Measurements from ENCODE around the gene AQP3. TPM values are rescaled to one million over a fixed set of nuclear protein-coding genes. Genes with fewer than 3 reads are reported as not detected.

AQP3 gene
- total and polyA plus RNA-seq, 4 donors: 0.50 to 2.5 (median 1.3) TPM

DNA sequence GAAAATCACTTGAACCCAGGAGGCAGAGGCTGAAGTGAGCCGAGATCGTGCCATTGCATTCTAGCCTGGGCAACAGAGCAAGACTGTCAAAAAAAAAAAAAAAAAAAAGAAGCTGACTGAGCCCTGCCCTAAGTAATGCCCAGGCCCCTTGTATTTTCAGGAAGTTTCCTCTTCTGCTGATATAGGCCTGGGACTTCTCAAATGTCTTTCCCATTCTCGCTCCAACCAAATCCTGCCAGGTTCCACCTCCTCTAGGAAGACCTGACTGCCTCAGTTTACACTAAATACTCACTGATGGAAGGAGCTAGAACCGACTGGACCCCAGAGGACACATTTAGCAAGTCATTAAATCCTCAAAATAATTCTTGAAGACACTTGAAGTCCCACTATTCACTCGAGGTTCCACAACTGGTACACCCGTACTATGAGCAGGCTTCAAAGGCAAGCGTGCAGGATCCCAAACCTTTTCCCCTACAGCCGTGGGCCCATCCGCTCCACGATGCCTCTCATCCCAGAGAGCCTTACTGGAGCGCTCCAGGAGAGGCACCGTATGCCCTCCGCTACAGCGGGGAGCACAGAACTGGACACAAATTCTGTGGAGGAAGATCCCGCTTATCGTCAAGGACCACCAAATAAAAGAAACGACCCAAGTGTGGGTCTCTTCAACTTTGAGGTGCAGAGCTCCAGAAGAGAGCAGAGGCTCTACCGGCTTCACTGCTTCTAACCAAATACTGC, 25.7 kb upstream of the AQP3 start:
- peak overlapping the region; percentile 98 for H3K4me3 ChIP-seq (ENCODE audit: low read depth, low read length)
- H3K9me3 ChIP-seq (ENCODE audit: control insufficient read depth, insufficient read depth, low read length): no peaks in the 10 kb centered on the region
- H3K27me3 ChIP-seq (ENCODE audit: control insufficient read depth, insufficient read depth, low read length): no peaks in the 10 kb centered on the region
- DNase-seq (ENCODE audit: low read depth in 4 of 6, low spot score in 6 of 6): no peak
- peaks cover 20% of the 10 kb centered on the region for H3K4me1 ChIP-seq (ENCODE audit: control insufficient read depth, insufficient read depth, low read length)
- peaks cover 36% of the 10 kb centered on the region for H3K36me3 ChIP-seq (ENCODE audit: control insufficient read depth, insufficient read depth, low read length)
- 15% methylated on average over 18 of the region's 18 CpGs for WGBS (ENCODE audit: insufficient coverage)
- no peak overlapping the region for H3K27ac ChIP-seq (ENCODE audit: low read depth, low read length)

DNA sequence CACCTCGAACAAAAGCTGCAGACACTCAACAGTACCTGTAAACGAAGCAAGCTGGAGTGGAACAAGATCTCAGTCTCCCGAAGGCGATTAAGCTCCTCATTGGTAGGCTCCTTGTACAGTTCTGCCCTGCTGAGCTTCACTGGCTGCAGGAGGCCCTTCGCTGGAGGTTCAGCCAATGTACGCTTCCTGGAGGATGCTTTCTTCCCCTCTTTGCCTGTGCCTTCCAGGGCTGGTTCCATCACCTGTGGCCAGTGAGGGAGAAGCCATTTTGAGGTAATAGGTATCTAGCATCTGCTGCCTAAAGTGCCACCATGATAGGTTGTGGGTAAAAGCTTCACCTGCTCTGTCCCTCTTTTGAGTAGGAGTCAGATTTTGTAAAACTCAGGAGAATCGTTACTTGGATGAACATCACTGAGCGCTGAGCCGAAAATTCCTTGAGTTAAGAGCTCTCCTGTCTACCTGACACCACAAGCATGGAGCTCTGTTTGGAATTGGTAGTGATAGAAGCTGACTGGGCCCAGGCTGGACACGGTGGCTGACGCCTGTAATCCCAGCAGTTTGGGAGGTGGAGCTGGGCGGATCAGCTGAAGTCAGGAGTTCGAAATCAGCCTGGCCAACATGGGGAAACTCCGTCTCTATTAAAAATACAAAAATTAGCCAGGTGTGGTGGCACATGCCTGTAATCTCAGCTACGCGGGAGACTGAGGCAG, 24.9 kb upstream of the AQP3 start:
- H3K36me3 ChIP-seq (ENCODE audit: control insufficient read depth, insufficient read depth, low read length): peaks cover 43% of the 10 kb centered on the region
- no peaks in the 10 kb centered on the region for H3K9me3 ChIP-seq (ENCODE audit: control insufficient read depth, insufficient read depth, low read length)
- H3K27me3 ChIP-seq (ENCODE audit: control insufficient read depth, insufficient read depth, low read length): no peaks in the 10 kb centered on the region
- no peak for DNase-seq (ENCODE audit: low read depth in 4 of 6, low spot score in 6 of 6)
- WGBS (ENCODE audit: insufficient coverage): 96% methylated on average over 12 of the region's 16 CpGs
- H3K4me1 ChIP-seq (ENCODE audit: control insufficient read depth, insufficient read depth, low read length): peaks cover 20% of the 10 kb centered on the region
- H3K27ac ChIP-seq (ENCODE audit: low read depth, low read length): no peak overlapping the region
- H3K4me3 ChIP-seq (ENCODE audit: low read depth, low read length): no peak overlapping the region

DNA sequence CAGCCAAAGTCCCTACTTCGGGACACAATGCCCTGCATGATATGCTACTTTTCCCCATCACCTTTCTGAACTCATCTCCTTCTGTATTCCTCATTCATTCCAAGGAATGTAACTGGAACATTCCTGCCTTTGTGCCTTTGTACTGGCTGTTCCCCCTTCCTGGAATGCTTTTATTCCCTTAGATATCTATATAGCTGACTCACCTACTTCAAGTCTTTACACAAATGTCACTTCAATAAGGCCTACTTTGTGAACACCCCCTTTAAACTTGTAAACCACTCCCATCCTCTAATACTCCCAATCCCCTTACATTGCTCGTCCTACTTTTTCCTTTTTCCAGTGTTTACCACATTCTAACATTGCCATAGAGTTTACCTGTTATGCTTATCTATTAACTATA, 24.0 kb upstream of the AQP3 start:
- peaks cover 20% of the 10 kb centered on the region for H3K4me1 ChIP-seq (ENCODE audit: control insufficient read depth, insufficient read depth, low read length)
- H3K27me3 ChIP-seq (ENCODE audit: control insufficient read depth, insufficient read depth, low read length): no peaks in the 10 kb centered on the region
- no peak overlapping the region for H3K4me3 ChIP-seq (ENCODE audit: low read depth, low read length)
- H3K36me3 ChIP-seq (ENCODE audit: control insufficient read depth, insufficient read depth, low read length): peaks cover 53% of the 10 kb centered on the region
- no peak for DNase-seq (ENCODE audit: low read depth in 4 of 6, low spot score in 6 of 6)
- no peaks in the 10 kb centered on the region for H3K9me3 ChIP-seq (ENCODE audit: control insufficient read depth, insufficient read depth, low read length)
- no peak overlapping the region for H3K27ac ChIP-seq (ENCODE audit: low read depth, low read length)
- WGBS (ENCODE audit: insufficient coverage): 88% methylated on average over 1 of the region's 2 CpGs

DNA sequence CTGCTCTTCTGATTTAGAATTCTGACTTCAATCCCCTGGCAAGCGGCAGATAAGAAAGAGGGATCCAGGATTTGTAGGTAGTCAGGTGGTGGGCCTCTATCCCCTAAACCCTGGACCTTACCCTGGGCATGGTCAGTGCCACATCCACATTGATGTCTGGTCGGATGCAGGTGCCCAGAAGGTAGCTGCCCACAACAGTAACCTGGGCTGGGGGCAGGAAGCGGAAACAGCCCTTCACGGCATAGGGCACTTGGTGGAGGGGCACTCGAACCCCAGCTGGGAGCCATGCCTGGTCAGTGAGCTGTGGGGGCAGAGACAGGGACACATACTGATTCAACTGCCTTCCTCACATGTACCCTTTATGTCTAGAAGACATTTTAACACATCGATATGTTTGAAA, 22.5 kb upstream of the AQP3 start:
- WGBS (ENCODE audit: insufficient coverage): 96% methylated on average over 4 of the region's 6 CpGs
- no peak for DNase-seq (ENCODE audit: low read depth in 4 of 6, low spot score in 6 of 6)
- H3K4me3 ChIP-seq (ENCODE audit: low read depth, low read length): no peak overlapping the region
- H3K9me3 ChIP-seq (ENCODE audit: control insufficient read depth, insufficient read depth, low read length): no peaks in the 10 kb centered on the region
- H3K27ac ChIP-seq (ENCODE audit: low read depth, low read length): no peak overlapping the region
- no peaks in the 10 kb centered on the region for H3K27me3 ChIP-seq (ENCODE audit: control insufficient read depth, insufficient read depth, low read length)
- H3K36me3 ChIP-seq (ENCODE audit: control insufficient read depth, insufficient read depth, low read length): peaks cover 67% of the 10 kb centered on the region
- peaks cover 20% of the 10 kb centered on the region for H3K4me1 ChIP-seq (ENCODE audit: control insufficient read depth, insufficient read depth, low read length)

DNA sequence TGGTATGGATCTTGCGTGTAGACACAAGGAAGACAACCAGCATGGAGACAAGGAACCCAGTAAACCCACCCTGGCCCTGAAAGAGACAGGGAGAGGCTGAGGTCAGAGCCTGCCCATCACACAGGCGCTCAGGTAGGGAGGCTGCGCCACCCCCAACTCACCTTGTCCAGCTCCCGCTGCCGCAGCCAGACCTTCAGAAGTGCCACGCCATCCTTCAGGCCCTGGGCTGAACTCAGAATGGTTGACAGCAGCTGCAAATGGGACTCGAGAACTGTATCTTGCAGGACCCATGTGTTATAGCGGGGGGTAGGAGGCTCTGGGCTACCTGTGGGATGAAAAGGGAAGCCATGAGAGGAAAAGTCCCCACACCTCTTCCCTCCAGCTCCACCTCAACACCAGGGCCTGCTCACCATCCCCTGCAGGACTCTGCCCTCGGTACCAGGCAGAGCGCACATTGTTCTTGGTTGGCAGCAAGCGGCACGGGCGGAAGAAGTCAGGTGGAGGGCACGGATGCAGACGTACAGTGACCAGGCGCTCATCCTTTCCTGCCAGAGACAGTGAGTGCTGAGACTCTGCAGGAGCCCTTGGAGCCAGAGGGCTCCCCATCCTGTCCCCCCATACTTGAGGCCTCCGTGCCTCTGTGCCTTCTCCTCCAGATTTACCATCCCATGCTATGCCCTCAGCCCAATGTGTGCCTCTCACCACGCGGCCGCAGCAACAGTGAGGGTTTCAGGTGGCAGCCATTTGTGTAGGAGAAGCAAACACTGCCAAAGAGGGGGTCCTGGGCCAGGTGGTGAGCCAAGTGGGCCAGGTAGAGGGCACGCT, 21.6 kb upstream of the AQP3 start:
- no peak for DNase-seq (ENCODE audit: low read depth in 4 of 6, low spot score in 6 of 6)
- Histone ChIP-seq H3K27ac (ENCODE audit: low read depth, low read length) (no peak overlapping the region), H3K27me3 (ENCODE audit: control insufficient read depth, insufficient read depth, low read length) (no peaks in the 10 kb centered on the region), H3K9me3 (ENCODE audit: control insufficient read depth, insufficient read depth, low read length) (no peaks in the 10 kb centered on the region), H3K4me1 (ENCODE audit: control insufficient read depth, insufficient read depth, low read length) (peaks cover 16% of the 10 kb centered on the region), H3K4me3 (ENCODE audit: low read depth, low read length) (no peak overlapping the region), H3K36me3 (ENCODE audit: control insufficient read depth, insufficient read depth, low read length) (peaks cover 74% of the 10 kb centered on the region)
- whole genome bisulfite sequencing (ENCODE audit: insufficient coverage): 98% methylated on average over 17 of the region's 21 CpGs

DNA sequence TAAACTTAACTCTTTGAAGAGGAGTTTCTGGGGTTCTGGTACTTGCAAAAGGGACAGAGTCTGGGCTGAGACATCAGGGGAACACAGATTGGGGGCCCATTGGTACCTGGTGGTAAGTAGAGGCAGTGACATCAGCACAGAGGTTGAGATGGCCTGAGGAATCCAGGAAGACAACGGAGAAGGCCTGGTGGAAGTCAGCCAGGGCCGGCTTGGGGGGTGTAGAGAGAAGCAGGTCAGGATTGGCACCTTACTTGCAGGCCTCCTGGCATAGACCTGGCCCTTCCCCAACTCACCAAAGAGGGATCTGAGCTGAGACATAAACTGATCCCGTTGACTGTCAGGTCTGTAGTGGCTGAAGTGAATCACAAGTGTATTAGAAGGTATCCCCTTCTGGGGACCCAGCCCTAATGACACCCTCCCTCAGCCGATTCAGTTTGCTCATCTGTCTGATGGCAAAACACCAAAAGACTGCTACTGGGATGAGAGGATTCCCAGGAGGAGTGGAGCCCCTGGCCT, 20.9 kb upstream of the AQP3 start:
- Histone ChIP-seq H3K9me3 (ENCODE audit: control insufficient read depth, insufficient read depth, low read length) (no peaks in the 10 kb centered on the region), H3K4me1 (ENCODE audit: control insufficient read depth, insufficient read depth, low read length) (peaks cover 13% of the 10 kb centered on the region), H3K27ac (ENCODE audit: low read depth, low read length) (no peak overlapping the region), H3K27me3 (ENCODE audit: control insufficient read depth, insufficient read depth, low read length) (no peaks in the 10 kb centered on the region), H3K36me3 (ENCODE audit: control insufficient read depth, insufficient read depth, low read length) (peaks cover 81% of the 10 kb centered on the region), H3K4me3 (ENCODE audit: low read depth, low read length) (no peak overlapping the region)
- 100% methylated on average over 2 of the region's 4 CpGs for WGBS (ENCODE audit: insufficient coverage)
- DNase-seq (ENCODE audit: low read depth in 4 of 6, low spot score in 6 of 6): peak in 1 of 6 donors; percentile 0

DNA sequence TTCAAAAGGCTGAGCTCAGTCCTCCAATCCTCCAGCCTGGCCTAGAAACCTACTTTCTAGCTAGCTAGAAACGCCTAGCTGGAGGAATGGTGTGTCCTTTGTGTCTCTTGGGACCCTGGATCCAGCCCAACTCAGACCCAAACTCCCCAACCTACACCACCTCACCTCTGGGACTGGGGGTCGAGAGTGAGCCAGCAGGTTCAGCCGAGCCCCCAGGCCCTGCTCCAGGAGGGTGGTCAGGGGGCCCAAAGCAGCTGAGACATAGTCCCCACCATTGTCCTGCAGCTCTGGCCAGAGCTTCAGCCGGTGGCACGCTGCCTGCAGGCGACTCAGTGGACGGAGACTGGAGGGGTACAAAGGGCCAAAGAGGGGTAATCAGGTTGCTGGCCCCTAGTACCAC, 20.1 kb upstream of the AQP3 start:
- peaks cover 5% of the 10 kb centered on the region for H3K4me1 ChIP-seq (ENCODE audit: control insufficient read depth, insufficient read depth, low read length)
- no peak overlapping the region for H3K4me3 ChIP-seq (ENCODE audit: low read depth, low read length)
- 92% methylated on average over 5 of the region's 7 CpGs for WGBS (ENCODE audit: insufficient coverage)
- no peaks in the 10 kb centered on the region for H3K9me3 ChIP-seq (ENCODE audit: control insufficient read depth, insufficient read depth, low read length)
- peaks cover 88% of the 10 kb centered on the region for H3K36me3 ChIP-seq (ENCODE audit: control insufficient read depth, insufficient read depth, low read length)
- peak in 1 of 6 donors; percentile 0 for DNase-seq (ENCODE audit: low read depth in 4 of 6, low spot score in 6 of 6)
- no peak overlapping the region for H3K27ac ChIP-seq (ENCODE audit: low read depth, low read length)
- no peaks in the 10 kb centered on the region for H3K27me3 ChIP-seq (ENCODE audit: control insufficient read depth, insufficient read depth, low read length)

DNA sequence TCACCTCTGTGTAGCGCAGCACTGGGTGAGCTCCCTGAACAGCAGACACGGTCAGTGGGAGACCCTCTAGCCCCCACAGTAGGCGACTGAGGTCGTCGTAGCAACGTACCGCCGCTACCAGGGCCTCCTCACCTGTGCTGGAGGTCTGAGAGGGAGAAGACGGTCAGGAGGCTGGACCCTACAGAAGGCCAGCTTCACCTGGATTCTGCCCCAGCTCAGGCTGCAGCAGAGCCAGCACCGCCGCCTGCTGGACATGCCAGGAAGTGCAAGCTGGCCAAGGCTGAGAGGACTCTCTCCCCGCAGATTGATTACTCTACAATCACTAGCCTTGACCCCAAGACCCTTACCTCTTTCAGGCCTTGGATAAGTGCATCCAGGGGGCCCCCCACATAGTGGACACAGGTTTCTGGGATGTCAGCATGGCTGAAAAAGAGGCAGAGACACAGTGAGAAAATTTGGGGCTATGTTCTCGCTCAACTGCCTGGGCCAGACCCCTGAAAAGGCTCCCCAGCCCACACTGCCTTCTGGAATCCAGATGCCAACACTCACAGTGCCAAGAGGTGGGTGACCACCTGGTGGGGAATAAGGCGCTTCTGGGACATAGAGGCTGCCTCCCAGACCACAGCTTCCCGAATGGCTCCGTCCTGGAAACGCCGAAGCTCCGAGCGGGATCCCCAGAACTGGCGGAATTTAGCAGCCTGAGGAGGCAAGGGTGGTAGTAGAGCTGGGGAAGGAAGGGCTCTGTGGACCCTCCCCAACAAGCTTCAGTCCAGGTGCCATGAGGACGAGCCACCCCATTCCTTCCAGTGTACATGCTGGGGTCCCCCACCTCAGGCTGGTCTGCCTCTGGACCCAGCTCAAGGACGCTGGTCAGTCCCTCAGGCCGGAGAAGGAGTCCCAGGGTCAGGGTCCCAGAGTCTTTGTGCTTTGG, 19.4 kb upstream of the AQP3 start:
- Histone ChIP-seq H3K36me3 (ENCODE audit: control insufficient read depth, insufficient read depth, low read length) (peaks cover 92% of the 10 kb centered on the region), H3K4me3 (ENCODE audit: low read depth, low read length) (no peak overlapping the region), H3K4me1 (ENCODE audit: control insufficient read depth, insufficient read depth, low read length) (no peaks in the 10 kb centered on the region), H3K27ac (ENCODE audit: low read depth, low read length) (no peak overlapping the region), H3K9me3 (ENCODE audit: control insufficient read depth, insufficient read depth, low read length) (no peaks in the 10 kb centered on the region), H3K27me3 (ENCODE audit: control insufficient read depth, insufficient read depth, low read length) (no peaks in the 10 kb centered on the region)
- DNase-seq (ENCODE audit: low read depth in 4 of 6, low spot score in 6 of 6): peak in 2 of 6 donors; percentile 23 to 32
- 57% methylated on average over 15 of the region's 24 CpGs for WGBS (ENCODE audit: insufficient coverage)

Measured in spinal cord (tissue), 10 donors.